Epithelial cell of proximal tubule (primary cell): ENCODE results near the gene ZBTB7A. TPM values are rescaled to one million over a fixed set of nuclear protein-coding genes. Genes with fewer than 3 reads are reported as not detected.
"Not testable (repeated sequence)": the region's sequence is repeated elsewhere in the genome, so short reads cannot be mapped to it uniquely, and the experiment has no call there.

ENCODE experiments used
- DNase-seq: peaks from one replicate; pipeline ENCODE4 v3.0.0-alpha.2; 2011; ENCODE audit warnings: low read depth
- H3K4me3 ChIP-seq: 2 replicates; pipeline ENCODE4 v1.5.1; 2011; ENCODE audit warnings: low read depth, mild to moderate bottlenecking, low read length
- CTCF ChIP-seq: conservative IDR thresholded peaks from 2 replicates; pipeline ENCODE4 v1.5.1; 2012; ENCODE audit warnings: low read depth, mild to moderate bottlenecking, low read length
- total RNA-seq: library from RNA; depleted of rRNA; stranded (reverse); fragments of >200 nt; gene quantifications from 2 replicates; pipeline ENCODE4 v1.2.3, GENCODE V29; 2015

The ZBTB7A gene
- total RNA-seq, 1 donor from 2014 or later: 22.1 TPM

DNA sequence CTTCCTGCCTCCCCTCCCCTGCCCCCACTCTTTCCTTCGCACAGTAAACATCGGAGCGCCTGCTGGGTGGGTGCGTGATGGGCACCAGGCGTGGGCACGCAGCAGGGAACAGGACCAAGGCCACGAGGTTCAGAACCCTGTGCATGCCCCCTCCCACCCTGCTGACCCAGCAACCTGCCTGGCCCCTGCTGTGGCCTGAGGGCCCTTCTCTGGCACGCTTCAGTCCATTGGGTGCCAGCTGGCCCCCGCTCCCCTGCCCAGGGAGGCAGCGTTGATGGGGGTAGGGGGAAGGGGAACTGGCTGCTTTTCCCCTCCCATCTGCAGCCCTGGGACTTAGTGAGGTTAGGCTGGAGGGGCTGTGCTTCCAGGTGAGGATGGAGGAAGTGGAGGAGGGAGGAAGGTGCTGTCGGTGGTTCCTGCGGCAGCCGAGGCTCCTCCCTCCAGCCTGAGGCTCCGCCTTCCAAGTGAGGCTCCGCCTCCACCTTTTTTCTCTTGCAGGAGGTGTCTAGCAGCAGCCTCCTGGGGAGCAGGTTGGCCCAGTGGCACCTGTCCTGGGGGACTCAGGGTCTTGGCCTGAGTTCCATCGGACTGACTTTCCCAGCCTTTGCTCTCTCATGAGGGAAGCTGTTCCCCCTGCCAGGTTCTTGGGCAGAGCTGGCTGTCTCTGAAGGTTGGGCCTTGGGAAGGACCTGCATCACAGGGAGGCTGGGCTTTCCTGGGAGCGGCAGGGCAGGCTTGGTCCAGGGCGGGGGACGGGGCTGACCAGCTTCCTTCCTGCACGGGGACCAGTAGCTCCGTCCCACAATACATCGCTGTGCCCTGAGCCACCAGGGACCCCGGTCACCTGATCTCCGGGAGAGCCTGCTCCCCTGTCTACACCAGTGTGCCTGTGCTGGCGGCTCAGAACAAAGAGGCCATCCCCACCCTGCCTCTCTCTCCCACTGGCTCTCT lies 51.9 kb downstream of the ZBTB7A start:
- TF ChIP-seq CTCF: no peak
- no peak overlapping the region for H3K4me3 ChIP-seq
- no peak for DNase-seq

GRCh38 chr19:4013886-4014540 lies 52.7 kb downstream of the ZBTB7A start:
- TF ChIP-seq CTCF: no peak
- DNase-seq: no peak
- no peak overlapping the region for H3K4me3 ChIP-seq

- H3K4me3 ChIP-seq: no peak overlapping the region
- DNase-seq: no peak
- TF ChIP-seq CTCF: no peak
These were observed 53.6 kb downstream of the ZBTB7A start for GRCh38 chr19:4012975-4013634.

DNA sequence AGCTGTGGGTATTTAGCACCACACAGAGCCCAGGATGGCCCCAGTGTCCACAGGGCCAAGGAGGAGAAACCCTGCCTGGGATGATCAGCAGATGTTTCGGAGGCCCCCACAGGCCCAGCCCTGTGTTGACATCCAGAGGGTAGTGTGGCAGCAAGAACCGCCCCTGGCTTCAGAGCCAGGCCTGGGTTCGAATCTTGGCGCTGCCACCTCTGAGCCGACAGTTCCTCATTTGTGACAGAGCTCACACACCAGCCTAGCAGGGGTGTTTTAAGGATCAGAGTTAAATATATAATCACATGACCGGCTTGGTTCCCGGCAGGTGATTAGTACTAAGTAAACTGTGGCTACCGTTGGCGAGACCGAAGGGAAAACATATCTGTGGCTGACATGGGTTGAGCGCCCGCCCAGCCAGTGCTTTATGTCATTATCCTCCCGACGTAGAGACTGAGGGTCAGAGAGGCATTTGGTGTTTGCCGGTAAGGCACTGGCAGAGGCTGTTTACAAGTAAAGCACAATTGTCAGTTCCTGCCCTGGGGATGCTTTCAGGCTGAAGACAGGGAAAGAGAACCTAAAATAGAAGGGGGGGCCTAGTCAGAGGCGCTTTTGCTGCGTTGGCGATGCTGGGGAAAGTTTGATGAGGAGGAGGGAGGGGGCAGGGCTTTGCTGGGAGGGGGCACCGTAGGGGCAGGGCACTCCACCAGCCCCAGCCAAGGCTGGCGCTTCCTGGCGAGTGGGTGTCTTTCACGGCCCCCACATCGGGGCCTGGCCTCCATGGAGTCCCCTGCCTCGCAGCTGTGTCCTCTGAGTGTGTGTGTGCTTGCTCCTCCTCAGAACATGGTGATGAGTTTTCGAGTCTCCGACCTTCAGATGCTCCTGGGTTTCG lies 54.4 kb downstream of the ZBTB7A start:
- no peak for DNase-seq
- TF ChIP-seq CTCF: no peak
- H3K4me3 ChIP-seq: no peak overlapping the region

- not testable (repeated sequence) for DNase-seq, H3K4me3 ChIP-seq
These were observed 55.3 kb downstream of the ZBTB7A start for GRCh38 chr19:4011430-4011829.

- DNase-seq: no peak
- TF ChIP-seq CTCF: no peak
- no peak overlapping the region for H3K4me3 ChIP-seq
These were observed 55.9 kb downstream of the ZBTB7A start for GRCh38 chr19:4010808-4011110.
